Neural cell (in vitro differentiated cells): ENCODE data around the gene HDGFL2. TPM values are rescaled to one million over a fixed set of nuclear protein-coding genes. Genes with fewer than 3 reads are reported as not detected.

Experiments
- H2AFZ ChIP-seq: fragments of 200-600, 300-800 bp; sonication (generic), shearing (Covaris generic); 2 replicates; pipeline ENCODE4 v1.6.0; 2014; ENCODE audit warnings: low read depth, mild to moderate bottlenecking, antibody characterized with exemption, low read length, moderate library complexity
- H3F3A ChIP-seq: fragments of 200-600 bp; shearing (Covaris generic); 2 replicates; pipeline ENCODE4 v1.6.1; 2016; ENCODE audit warnings: mild to moderate bottlenecking, moderate library complexity, mixed read lengths, antibody characterized with exemption, low read length; ENCODE audit not compliant: insufficient read depth, poor library complexity, severe bottlenecking
- H3K27ac ChIP-seq: fragments of 200-600, 300-800 bp; sonication (generic), shearing (Covaris generic); 2 replicates; pipeline ENCODE4 v1.5.1; 2014; ENCODE audit warnings: mild to moderate bottlenecking, low read length, moderate library complexity
- H3K27me3 ChIP-seq: fragments of 300-800, 200-600 bp; sonication (generic), shearing (Covaris generic); 2 replicates; pipeline ENCODE4 v1.6.0; 2014; ENCODE audit warnings: mild to moderate bottlenecking, low read depth, low read length, moderate library complexity; ENCODE audit not compliant: insufficient read depth
- H3K36me3 ChIP-seq: fragments of 300-800, 200-600 bp; sonication (generic), shearing (Covaris generic); 2 replicates; pipeline ENCODE4 v1.5.1; 2014; ENCODE audit warnings: mild to moderate bottlenecking, antibody characterized with exemption, low read length, moderate library complexity; ENCODE audit not compliant: insufficient read depth
- H3K4me2 ChIP-seq: fragments of 300-800, 200-600 bp; sonication (generic), shearing (Covaris generic); 2 replicates; pipeline ENCODE4 v1.6.0; 2014; ENCODE audit warnings: mild to moderate bottlenecking, low read length
- H3K4me3 ChIP-seq: fragments of 300-800, 200-600 bp; sonication (generic), shearing (Covaris generic); 2 replicates; pipeline ENCODE4 v1.5.1; 2014; ENCODE audit warnings: mild to moderate bottlenecking, low read length, moderate library complexity
- H3K79me2 ChIP-seq: fragments of 200-600 bp; shearing (Covaris generic); replicated peaks from 2 replicates; pipeline ENCODE4 v1.6.0; 2014; ENCODE audit warnings: mild to moderate bottlenecking, low read length, moderate library complexity; ENCODE audit not compliant: insufficient read depth
- H3K9ac ChIP-seq: fragments of 300-800, 200-600 bp; sonication (generic), shearing (Covaris generic); 2 replicates; pipeline ENCODE4 v1.6.1; 2016; ENCODE audit warnings: mild to moderate bottlenecking, low read length, mixed read lengths
- H3K9me2 ChIP-seq: fragments of 200-600 bp; shearing (Covaris generic); 2 replicates; pipeline ENCODE4 v1.6.1; 2016; ENCODE audit warnings: mild to moderate bottlenecking, low read length, mixed read lengths; ENCODE audit not compliant: insufficient read depth
- H3K9me3 ChIP-seq: fragments of 200-600, 300-800 bp; sonication (generic), shearing (Covaris generic); 2 replicates; pipeline ENCODE4 v1.6.1; 2016; ENCODE audit warnings: mild to moderate bottlenecking, mixed run types, low read length, moderate library complexity, mixed read lengths
- H4K20me1 ChIP-seq: fragments of 200-600 bp; shearing (Covaris generic); 2 replicates; pipeline ENCODE4 v1.6.1; 2016; ENCODE audit warnings: mild to moderate bottlenecking, mixed run types; ENCODE audit not compliant: insufficient read depth
- EP300 ChIP-seq: fragments of 450-650 bp; conservative IDR thresholded peaks from 2 replicates; pipeline ENCODE4 v1.6.1; 2014; ENCODE audit warnings: antibody characterized with exemption, mild to moderate bottlenecking, moderate library complexity; ENCODE audit not compliant: poor library complexity, severe bottlenecking
- EZH2 ChIP-seq: fragments of 200-600, 300-800 bp; shearing (Covaris generic), sonication (generic); IDR thresholded peaks from 2 replicates; pipeline ENCODE4 v1.6.1; 2014; ENCODE audit warnings: antibody characterized with exemption, low read length, borderline replicate concordance, mild to moderate bottlenecking; ENCODE audit not compliant: insufficient read depth, poor library complexity, severe bottlenecking
- MXI1 ChIP-seq: fragments of 450-650 bp; conservative IDR thresholded peaks from 2 replicates; pipeline ENCODE4 v1.6.1; 2014; ENCODE audit warnings: antibody characterized with exemption, mild to moderate bottlenecking; ENCODE audit not compliant: poor library complexity, severe bottlenecking
- POLR2AphosphoS5 ChIP-seq: IDR thresholded peaks from 2 replicates; pipeline ENCODE4 v1.6.1; 2012
- RAD21 ChIP-seq: fragments of 450-650 bp; conservative IDR thresholded peaks from 2 replicates; pipeline ENCODE4 v1.6.1; 2014; ENCODE audit warnings: antibody characterized with exemption, mild to moderate bottlenecking, moderate library complexity
- REST ChIP-seq: IDR thresholded peaks from 2 replicates; pipeline ENCODE4 v1.6.1; 2012; ENCODE audit warnings: borderline replicate concordance
- SMC3 ChIP-seq: fragments of 450-650 bp; conservative IDR thresholded peaks from 2 replicates; pipeline ENCODE4 v1.6.1; 2014; ENCODE audit warnings: antibody characterized with exemption, mild to moderate bottlenecking, moderate library complexity; ENCODE audit not compliant: poor library complexity
- TAF1 ChIP-seq: IDR thresholded peaks from 2 replicates; pipeline ENCODE4 v1.6.1; 2012; ENCODE audit warnings: low read depth
- polyA plus RNA-seq: library from polyadenylated mRNA; depleted of rRNA; stranded (reverse); fragments of >200 nt; gene quantifications from 2 replicates; pipeline ENCODE4 v1.2.3, GENCODE V29; 2014
- TF ChIP-seq, protein P1 (sequence below): fragments of 450-650 bp; IDR thresholded peaks from 2 replicates; pipeline ENCODE4 v1.5.1; 2014; ENCODE audit warnings: antibody characterized with exemption, mild to moderate bottlenecking, moderate library complexity; ENCODE audit not compliant: poor library complexity, severe bottlenecking

HDGFL2 gene
- polyA plus RNA-seq, 1 donor from 2014 or later = 79.7 TPM

DNA sequence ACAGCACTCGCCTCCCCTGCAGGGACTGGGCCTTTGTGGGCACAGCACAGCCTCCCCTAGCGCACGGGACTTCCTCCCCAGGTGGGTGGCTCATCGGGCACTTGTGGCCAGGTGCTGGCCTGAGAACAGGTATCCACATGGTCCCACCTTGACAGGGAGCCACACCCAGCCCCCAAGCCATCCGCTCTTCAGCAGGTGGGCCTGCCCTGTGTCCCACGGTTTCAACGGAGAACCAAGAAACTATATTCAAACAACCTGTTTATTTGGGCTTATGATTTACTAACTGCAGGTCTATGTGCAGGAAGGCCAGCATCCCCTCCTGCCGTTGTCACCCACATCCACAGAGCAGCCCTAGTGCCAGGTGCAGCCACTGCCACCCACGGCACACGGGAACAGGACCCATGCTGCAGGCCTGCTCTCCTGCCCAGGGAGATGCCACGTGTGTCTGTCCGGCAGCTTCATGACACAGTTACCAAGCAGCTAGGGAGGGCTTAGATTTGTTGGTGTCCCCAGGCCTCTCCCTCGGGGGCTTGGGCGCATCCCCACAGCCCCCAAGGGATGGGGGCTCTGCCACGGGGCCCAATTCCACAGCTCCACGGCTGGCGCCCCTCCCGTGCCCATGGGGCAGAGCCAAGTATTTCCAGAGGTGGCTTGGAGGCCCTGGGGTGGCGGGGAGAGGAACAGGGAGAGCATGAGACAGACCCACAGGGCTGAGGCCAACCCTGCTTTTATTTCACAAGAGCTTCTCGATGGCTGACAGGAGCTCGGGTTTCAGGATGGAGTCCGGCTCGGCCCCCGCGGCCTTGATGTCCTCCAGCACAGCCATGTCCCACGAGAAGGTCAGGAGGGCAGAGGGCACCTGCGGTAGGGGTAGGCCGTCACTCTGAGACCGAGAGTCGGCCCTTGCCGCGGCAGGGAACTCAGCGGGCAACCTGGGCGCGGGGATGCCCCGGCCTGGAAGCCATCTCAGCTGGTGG is 27.0 kb upstream of the HDGFL2 start:
- no peaks in the 10 kb centered on the region for H3K9me3 ChIP-seq
- no peak overlapping the region for H3K4me3 ChIP-seq
- H3K4me2 ChIP-seq = no peak overlapping the region
- no peak overlapping the region for H2AFZ ChIP-seq
- H4K20me1 ChIP-seq = no peaks in the 10 kb centered on the region
- H3K36me3 ChIP-seq = peaks cover 5% of the 10 kb centered on the region
- H3K27me3 ChIP-seq = no peaks in the 10 kb centered on the region
- H3K27ac ChIP-seq = no peak overlapping the region
- TF ChIP-seq MXI1 (no peak), RAD21 (no peak), TAF1 (no peak), REST (no peak), EZH2 (no peak), EP300 (no peak), SMC3 (no peak), POLR2AphosphoS5 (no peak)
- TF ChIP-seq, protein P1, sequence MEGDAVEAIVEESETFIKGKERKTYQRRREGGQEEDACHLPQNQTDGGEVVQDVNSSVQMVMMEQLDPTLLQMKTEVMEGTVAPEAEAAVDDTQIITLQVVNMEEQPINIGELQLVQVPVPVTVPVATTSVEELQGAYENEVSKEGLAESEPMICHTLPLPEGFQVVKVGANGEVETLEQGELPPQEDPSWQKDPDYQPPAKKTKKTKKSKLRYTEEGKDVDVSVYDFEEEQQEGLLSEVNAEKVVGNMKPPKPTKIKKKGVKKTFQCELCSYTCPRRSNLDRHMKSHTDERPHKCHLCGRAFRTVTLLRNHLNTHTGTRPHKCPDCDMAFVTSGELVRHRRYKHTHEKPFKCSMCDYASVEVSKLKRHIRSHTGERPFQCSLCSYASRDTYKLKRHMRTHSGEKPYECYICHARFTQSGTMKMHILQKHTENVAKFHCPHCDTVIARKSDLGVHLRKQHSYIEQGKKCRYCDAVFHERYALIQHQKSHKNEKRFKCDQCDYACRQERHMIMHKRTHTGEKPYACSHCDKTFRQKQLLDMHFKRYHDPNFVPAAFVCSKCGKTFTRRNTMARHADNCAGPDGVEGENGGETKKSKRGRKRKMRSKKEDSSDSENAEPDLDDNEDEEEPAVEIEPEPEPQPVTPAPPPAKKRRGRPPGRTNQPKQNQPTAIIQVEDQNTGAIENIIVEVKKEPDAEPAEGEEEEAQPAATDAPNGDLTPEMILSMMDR = no peak
- no peaks in the 10 kb centered on the region for H3K9me2 ChIP-seq
- H3K79me2 ChIP-seq = no peaks in the 10 kb centered on the region
- no peaks in the 10 kb centered on the region for H3F3A ChIP-seq
- H3K9ac ChIP-seq = no peak overlapping the region

GRCh38 chr19:4445963-4446703 is 26.0 kb upstream of the HDGFL2 start:
- H3K79me2 ChIP-seq = no peaks in the 10 kb centered on the region
- no peak overlapping the region for H3K4me2 ChIP-seq
- H3K9ac ChIP-seq = no peak overlapping the region
- TF ChIP-seq TAF1 (no peak), POLR2AphosphoS5 (no peak), SMC3 (no peak), RAD21 (no peak), EZH2 (no peak), REST (no peak), MXI1 (no peak), EP300 (no peak)
- TF ChIP-seq, protein P1 = no peak
- no peaks in the 10 kb centered on the region for H3K27me3 ChIP-seq
- no peaks in the 10 kb centered on the region for H3F3A ChIP-seq
- peaks cover 5% of the 10 kb centered on the region for H3K36me3 ChIP-seq
- no peak overlapping the region for H2AFZ ChIP-seq
- no peaks in the 10 kb centered on the region for H4K20me1 ChIP-seq
- no peak overlapping the region for H3K4me3 ChIP-seq
- no peaks in the 10 kb centered on the region for H3K9me2 ChIP-seq
- H3K9me3 ChIP-seq = no peaks in the 10 kb centered on the region
- H3K27ac ChIP-seq = no peak overlapping the region
